Raji (cell line): ENCODE measurements around the gene ITGA5.

Experiments
- POLR2A ChIP-seq: IDR thresholded peaks from 2 replicates; pipeline ENCODE4 v1.6.1; 2011; ENCODE audit warnings: low read depth, low read length, control low read depth; ENCODE audit not compliant: insufficient read depth

Gene ITGA5

DNA sequence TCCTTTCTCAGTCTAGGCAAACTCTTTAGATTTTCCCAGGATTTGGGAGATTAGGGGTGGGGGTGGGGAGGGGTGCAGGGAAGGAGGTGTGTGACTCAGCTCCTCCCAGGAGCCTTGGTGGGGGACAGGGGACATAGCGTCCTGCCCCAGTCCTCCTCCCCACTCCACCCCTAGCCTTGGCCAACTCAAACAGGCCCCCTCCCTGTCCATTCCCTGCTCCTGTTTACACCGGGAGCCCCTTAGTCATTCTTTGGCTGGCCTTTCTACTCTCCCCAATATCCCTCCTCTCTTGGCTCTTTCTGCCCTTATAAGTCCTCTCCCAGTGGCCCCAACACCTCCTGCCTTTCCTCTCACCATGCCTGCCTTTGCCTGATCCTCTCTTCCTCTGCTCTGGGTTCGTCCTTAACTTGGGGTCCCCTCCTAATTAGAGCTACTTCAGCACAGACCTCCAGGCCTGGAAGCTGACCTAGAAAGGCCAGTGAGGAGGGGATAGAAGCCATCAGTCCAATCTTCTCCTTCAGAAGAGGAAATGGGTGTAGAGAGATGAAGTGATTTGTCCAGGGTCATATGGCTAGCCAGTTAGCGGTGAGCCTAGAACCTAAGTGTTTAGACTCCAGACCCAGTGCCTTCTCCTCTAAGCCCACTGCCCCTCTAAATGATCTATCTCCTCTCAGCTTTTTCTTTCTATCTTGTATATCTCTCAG, 2.3 kb upstream of the ITGA5 start:
- no peak for TF ChIP-seq POLR2A

DNA sequence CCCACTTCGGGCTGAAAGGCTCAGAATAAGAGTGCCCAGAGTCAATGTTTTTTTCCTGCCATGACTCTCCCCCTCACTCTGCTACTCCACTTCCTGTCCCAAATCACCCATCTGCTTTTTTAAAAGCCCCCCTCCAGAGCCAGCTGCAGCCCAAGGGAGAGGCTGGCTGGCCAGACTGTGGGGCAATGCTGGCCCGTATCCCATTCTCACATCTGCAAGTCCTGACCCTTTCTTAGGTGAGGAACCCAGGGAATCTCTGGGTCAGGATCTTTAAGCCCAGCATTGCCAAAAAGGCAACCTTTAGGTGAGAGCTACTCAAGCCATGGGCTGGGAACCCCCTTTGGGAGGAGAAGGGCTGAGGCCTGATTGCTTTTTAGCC, 1.7 kb upstream of the ITGA5 start:
- no peak for TF ChIP-seq POLR2A

DNA sequence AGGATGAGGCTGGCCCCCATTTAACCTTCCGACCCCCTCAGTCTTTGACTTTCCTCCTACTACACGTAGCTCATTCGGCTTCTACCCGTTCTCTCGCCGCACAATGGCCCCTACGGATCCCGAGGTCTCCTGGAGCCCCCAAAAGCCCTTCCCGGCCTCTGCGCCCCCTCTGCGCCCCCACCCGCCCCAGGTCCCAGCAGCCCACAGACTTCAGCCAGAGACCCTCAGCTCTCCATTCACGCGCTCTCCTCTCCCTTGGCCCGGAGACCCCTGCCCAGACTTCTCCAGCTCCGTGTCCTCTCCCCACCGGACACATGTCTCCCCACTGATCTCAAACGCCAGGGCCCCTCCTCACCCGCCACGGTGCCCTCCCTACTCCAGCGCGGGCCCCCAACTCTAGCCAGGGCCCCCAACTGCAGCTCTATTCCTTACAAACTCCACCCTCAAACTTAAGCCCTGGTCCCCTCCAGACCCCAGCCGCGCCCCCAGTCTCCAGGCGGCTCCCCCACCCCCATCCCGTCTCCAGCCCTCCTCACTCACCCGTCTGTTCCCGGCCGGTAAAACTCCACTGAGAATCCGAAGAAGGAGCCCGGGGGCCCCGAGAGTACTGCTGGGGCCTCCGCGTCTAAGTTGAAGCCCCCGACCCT, 502 bp downstream of the ITGA5 start:
- no peak for TF ChIP-seq POLR2A

DNA sequence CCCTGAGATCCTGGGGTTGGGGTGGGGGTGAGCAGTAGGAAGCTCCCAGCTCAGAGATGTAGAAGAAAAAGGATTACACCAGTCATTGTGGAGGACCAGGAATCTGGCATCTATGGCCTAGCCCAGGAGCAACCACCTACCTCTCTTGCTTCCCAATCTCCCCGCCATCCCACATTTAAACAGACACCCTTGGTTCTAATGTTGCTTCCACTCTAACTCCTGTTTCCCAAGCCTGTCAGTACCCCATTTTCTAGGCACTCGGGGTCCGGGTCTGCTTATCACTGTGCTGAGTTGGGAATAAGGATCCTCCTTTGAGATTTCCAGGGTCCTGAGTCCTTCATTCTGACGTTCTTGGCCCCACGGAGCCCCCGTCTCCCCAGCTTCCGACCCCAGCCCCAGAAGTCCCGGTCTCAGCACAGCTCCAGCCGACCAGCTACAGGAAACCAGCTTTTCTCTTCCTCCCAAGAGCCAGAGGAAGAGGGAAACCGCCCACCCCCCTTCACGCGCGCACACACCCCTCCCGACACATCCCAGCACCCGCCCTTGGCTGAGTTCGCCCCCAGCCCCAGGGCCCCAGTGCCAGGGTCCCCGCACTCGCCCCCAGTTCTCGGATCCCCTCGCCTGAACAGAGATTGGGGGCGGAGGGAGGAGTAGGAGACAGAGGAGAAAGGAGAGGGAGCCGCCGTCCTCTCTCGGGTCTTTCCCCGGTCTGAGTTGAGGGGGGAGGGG, 1.2 kb downstream of the ITGA5 start:
- no peak for TF ChIP-seq POLR2A

DNA sequence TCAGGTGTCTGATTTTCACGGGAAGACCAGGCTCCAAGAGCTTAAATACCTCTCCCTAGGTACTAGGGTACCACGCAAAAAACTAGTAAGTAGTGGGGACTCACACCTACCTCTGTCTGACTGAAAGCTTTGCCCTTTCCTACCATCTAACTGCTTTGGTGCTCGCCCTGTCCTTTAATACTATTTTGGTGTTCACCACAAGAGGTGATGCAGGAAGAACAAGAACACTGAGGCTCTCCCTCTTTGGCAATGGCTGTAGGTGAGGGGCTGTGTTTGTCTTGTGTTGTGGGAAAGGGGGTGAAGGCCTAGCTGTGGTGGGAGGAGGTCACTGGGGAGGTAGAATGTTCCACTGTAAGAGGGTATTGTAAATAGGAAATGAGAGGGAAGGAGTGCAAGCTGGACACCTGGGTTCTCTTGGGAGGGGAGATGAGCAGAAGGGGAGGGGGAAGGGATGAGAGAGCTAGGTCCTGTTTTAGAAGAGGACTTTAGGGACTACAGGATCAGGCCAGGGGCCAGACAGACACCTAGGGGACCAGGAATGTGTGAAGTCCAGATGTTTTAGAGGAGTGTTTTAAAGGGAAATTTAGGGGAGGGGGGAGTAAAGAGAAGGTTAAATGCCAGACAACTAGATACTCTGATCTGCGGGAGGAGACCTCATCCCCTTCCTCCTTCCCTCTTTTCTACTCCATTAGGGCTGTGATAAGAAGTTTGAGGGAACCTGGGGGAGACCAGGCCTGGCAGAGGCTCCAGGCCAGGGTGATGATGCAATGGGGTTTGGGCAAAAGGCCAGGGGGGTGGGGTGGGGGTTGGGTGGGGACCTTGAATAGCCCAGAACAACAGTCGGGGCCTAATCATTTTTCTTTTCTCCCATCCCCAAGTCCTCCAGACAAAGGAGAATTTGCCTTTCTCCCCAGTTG, 2.1 kb downstream of the ITGA5 start:
- no peak for TF ChIP-seq POLR2A

DNA sequence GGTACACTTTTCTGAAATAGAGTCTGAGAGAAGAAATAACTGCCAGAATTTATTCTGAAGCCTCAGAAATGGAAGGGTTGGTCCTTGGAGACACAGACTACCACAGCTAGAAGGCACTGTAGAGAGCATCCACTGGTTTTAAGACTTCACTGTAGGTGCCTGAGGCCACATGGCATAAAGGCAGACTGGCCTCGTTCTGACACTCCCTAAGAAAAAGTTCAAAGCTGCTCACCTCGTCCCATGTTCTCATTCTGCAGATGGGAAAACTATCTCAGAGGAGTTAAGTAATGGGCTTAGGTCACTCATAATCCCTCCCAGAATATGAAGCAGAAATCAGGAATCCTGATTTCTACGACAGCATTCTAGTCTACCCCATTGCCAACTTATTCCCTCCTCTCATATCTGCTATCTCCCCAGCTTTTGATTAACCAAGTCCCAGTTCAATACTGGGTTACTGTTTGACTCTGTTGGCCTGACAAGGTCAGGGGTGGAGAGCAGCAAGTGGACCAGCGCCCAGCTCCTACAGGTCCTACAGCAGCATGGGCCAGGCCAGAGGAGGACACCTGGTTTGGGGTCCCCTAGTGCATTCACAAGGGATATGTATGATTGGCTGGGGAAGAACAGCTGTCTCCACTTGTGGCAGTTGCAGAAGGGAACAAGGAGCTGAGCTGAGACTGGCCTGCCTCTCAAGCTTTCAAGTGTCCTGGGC, 3.7 kb downstream of the ITGA5 start:
- TF ChIP-seq POLR2A = no peak

DNA sequence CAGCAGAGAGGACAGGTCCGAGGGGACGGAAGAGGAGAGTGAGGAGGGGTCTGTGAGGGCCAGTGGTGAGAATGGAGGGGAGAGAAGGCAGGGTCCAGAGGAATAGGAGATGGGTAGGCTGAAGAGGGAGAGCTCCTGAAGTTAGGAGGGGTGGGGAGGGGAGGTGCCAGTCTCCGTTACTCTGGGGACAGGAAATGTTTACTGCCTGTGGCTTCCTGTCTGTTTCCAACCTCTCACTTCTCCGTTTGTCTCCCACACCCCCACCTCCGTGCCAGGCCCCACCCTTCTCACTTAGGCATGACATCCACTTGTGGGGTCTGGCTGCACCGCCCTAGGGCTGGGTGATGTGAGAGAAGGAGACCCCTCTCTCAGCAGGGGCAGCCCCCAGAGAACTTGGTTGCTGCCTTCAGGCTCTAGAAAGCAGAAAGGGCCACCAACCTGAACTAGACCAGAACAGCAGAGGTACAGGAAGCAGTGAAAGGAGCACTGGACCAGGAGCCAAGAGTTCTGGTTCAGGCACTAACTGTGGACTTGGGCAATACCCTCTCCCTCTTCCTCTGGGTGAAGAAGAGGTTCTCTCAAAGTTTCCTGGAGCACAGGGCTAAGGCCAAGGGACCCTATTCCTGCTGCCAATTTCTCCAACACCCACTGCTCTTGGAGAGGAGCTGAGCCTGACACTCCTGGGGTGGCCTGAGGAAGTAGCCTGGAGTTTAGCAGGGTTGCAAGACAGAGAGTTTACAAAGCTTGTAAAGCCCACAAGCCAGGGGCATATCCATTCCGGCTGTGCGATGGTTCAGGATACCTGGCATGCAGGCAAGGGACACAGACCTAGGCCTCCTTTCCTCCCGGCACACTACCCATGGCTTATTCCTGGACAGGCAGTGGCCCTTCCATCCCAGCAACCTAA, 5.5 kb downstream of the ITGA5 start:
- no peak for TF ChIP-seq POLR2A

DNA sequence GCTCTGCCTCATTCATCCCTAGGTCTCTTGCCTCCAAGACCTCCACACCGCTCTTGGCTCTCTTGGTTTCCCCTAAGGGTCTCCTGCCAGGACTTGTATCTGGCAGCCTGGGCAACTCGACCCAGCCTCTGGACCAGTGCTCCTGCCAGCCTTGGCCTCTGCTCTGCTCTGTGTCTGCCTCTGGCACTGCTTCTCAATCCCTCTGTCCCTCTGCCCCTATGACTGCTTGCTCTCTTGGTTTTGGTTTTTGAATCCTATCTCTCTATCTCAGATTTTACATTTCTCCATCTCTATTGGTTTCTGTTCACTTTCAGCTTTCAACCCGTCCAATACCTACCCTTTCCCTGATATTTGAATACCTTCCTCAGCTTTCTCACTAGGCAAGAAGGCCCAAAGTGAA, 6.3 kb downstream of the ITGA5 start:
- TF ChIP-seq POLR2A = no peak

DNA sequence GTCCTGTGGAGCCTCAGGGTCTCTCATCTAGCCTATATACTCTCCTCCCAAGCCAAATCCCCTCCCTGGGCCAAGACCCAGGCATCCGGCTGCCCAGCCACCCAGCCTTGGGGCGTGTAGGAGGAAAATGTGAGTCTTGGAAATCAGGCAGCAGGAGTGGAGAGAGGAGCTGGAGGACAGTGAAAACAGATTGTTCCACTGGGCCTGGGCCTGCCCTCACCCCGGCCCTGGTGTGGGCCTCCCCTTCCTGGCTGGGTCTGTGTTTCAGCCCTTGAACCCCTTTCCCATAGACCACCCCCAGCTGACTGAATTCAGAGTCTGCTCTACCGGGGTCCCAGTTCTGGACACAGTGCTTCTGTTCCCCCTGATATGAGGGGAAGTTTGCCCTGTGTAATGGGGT, 6.7 kb downstream of the ITGA5 start:
- TF ChIP-seq POLR2A = no peak

DNA sequence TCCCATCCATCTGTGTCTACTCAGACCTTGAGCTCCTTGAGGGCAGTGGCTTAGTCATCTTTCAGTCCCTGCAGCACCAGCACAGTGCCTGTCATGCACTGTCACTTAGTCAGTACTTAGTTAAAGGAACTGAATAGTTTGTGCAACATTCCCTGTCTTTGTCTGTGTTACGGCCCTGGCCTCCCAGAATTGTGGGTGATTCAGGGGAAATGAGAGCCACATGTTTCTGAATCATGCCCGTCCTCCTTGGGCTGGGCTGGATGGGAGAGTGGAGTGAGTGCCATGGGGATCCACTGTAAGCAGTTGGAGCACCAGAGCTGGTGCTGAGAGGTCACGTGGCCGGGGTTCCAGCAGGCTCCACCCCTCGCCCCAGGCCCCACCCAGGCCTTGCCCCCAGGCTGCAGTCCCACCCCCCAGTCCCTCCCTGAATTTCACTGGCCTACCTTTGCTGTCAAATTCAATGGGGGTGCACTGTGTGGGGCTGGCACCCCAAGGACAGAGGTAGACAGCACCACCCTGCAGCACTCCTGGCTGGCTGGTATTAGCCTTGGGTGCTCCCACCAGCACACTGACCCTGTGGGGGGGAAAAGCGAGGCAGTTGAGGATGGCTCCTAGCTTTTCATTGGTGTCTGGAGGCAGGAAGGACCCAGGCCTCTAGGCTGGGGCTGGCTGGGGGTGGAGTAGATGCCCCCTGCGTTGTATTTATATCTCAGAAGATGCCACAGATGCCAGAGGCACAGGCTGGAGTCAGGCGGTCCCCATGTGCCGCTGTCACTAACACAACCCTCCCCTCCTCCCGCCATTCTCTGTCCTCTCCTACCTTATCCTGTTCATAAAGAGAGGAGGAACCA, 7.5 kb downstream of the ITGA5 start:
- TF ChIP-seq POLR2A = no peak

DNA sequence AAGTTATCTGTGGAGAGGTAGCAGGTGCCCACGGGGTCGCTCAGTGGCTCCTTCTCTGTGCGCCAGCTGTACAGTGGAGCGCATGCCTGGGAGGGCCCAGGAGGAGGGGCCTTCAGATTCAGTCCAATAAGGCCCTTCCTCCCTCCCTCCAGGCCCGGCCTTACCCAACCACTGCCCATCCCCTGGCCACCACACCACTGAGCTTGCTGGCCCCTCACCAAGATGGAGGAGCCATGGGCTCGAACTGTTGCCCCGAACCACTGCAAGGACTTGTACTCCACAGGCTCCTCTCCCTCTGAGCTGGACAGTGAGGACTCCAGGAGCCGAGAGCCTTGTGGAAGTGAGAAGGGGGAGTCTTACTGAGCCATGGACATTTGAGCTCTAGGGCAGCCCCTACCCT, 9.8 kb downstream of the ITGA5 start:
- TF ChIP-seq POLR2A = no peak

DNA sequence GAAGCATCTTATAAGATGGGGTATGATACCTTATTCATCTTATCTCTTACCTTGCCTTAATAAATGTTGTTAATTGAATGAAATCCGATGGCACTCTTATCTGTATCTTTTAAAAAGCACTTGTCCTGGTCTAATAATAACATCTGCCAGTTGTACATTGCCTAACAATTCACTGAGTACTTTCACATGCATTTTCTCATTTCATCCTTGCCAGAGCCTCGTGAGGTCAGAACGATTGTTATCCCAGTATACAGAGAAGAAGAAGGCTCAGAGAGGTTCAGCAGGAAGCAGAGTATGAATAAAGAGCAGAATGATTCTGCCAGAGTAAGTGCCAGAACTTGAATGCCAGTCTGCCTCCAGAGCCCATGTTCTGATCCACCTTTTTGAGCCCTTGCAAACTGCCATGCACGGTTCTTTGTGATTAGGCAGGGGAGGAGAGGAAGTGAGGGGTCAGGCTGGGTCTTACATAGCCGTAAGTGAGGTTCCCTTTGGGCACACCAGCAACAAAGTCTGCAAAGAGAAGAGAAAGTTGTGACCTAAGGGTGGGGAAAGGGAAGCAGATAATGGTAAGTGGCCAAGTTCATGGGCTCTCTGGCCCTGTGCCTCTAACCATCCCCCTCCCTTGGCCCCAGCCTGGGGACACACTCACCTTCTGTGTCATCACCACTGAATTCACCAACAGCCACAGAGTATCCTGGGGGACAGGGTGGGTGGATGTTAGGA, 11.7 kb downstream of the ITGA5 start:
- TF ChIP-seq POLR2A = no peak

DNA sequence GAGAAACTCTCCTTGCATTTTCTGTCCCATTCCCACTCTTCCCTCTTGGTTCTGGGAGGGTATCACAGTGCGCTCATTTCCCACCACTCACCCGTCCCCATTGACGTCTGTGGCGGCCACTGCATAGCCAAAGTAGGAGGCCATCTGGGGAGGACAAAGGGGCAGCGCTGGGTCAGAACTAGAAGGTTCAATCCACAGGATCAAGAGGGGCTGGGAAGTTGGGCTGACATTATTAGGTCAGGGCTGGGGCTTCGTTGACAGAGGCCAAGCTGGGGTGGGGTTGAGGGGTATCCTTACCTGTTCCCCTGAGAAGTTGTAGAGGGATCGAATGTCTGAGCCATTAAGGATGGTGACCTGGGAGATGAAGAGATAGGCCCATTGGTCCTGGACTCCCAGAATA, 13.5 kb downstream of the ITGA5 start:
- TF ChIP-seq POLR2A = no peak

DNA sequence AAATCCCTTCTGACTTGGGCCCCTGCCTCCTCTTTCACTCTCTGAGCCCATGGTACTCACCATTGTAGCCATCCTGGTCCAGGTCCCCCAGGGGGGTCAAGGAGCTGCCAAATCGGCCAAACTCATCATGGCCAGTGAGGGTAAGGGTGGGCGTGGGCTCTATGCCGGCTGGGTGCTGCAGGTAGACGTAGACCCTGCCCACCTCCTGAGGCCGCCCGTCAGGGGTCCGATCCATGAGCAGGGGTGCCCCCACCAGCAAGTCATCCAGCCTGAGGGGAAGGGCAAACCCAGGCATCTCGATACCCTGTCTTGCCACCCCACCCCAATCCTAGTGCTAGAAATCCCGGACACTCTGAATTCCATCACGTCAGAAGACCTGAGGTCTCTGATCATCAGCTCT, 14.0 kb downstream of the ITGA5 start:
- TF ChIP-seq POLR2A = no peak
